Chondrocyte (in vitro differentiated cells): Measurements from ENCODE around the gene SCN2A. TPM values are rescaled to one million over a fixed set of nuclear protein-coding genes. Genes with fewer than 3 reads are reported as not detected.

ENCODE experiments used
- DNase-seq: peaks from one replicate; pipeline ENCODE4 v3.0.0; 2021; ENCODE audit warnings: mixed read lengths, low spot score
- H3K27ac Mint-ChIP-seq: one replicate; pipeline ENCODE4 v1.8.0; 2021; ENCODE audit warnings: mild to moderate bottlenecking, moderate library complexity, mixed read lengths; ENCODE audit not compliant: unreplicated experiment
- H3K27me3 Mint-ChIP-seq: 2 replicates; pipeline ENCODE4 v1.8.0; 2021; ENCODE audit warnings: low read depth, mixed read lengths
- H3K36me3 Mint-ChIP-seq: 2 replicates; pipeline ENCODE4 v1.8.0; 2021; ENCODE audit warnings: low read depth, mixed read lengths
- H3K4me1 Mint-ChIP-seq: 2 replicates; pipeline ENCODE4 v1.8.0; 2021; ENCODE audit warnings: low read depth, mild to moderate bottlenecking, mixed read lengths
- H3K4me3 Mint-ChIP-seq: one replicate; pipeline ENCODE4 v1.8.0; 2021; ENCODE audit warnings: mild to moderate bottlenecking, moderate library complexity, mixed read lengths; ENCODE audit not compliant: unreplicated experiment
- H3K9me3 Mint-ChIP-seq: 2 replicates; pipeline ENCODE4 v1.8.0; 2021; ENCODE audit warnings: low read depth, mixed read lengths
- CTCF ChIP-seq: fragments of 200-600 bp; sonication (generic); IDR thresholded peaks from 2 replicates; pipeline ENCODE4 v1.5.0; 2021; ENCODE audit warnings: antibody characterized with exemption, mild to moderate bottlenecking, moderate library complexity
- total RNA-seq: library from RNA; stranded (reverse); gene quantifications from 3 replicates; pipeline ENCODE4 v1.2.1, GENCODE V29; 2021

The SCN2A gene
- total RNA-seq, 1 donor from 2014 or later = 1.8 TPM

- H3K27ac Mint-ChIP-seq = no peak overlapping the region
- DNase-seq = no peak
- peaks cover 6% of the 10 kb centered on the region for H3K4me1 Mint-ChIP-seq
- no peak overlapping the region for H3K4me3 Mint-ChIP-seq
- H3K36me3 Mint-ChIP-seq = no peaks in the 10 kb centered on the region
- no peaks in the 10 kb centered on the region for H3K9me3 Mint-ChIP-seq
- H3K27me3 Mint-ChIP-seq = no peaks in the 10 kb centered on the region
- TF ChIP-seq CTCF = no peak
Observed at GRCh38 chr2:165273176-165273575, 34.0 kb downstream of the SCN2A start.

- H3K4me3 Mint-ChIP-seq = no peak overlapping the region
- DNase-seq = no peak
- H3K9me3 Mint-ChIP-seq = no peaks in the 10 kb centered on the region
- no peaks in the 10 kb centered on the region for H3K27me3 Mint-ChIP-seq
- H3K4me1 Mint-ChIP-seq = peaks cover 6% of the 10 kb centered on the region
- no peak overlapping the region for H3K27ac Mint-ChIP-seq
- no peak for TF ChIP-seq CTCF
- H3K36me3 Mint-ChIP-seq = no peaks in the 10 kb centered on the region
Observed at GRCh38 chr2:165274698-165275097, 35.5 kb downstream of the SCN2A start.

- Mint-ChIP-seq H3K9me3 (no peaks in the 10 kb centered on the region), H3K4me3 (no peak overlapping the region), H3K36me3 (no peaks in the 10 kb centered on the region), H3K27me3 (peaks cover 1% of the 10 kb centered on the region), H3K27ac (no peak overlapping the region), H3K4me1 (peaks cover 6% of the 10 kb centered on the region)
- DNase-seq = no peak
- TF ChIP-seq CTCF = no peak
Observed at GRCh38 chr2:165275932-165276331, 36.7 kb downstream of the SCN2A start.

GRCh38 chr2:165277295-165277694 lies 38.1 kb downstream of the SCN2A start:
- Mint-ChIP-seq H3K27ac (no peak overlapping the region), H3K27me3 (peaks cover 1% of the 10 kb centered on the region), H3K36me3 (no peaks in the 10 kb centered on the region), H3K9me3 (no peaks in the 10 kb centered on the region), H3K4me3 (no peak overlapping the region), H3K4me1 (peaks cover 6% of the 10 kb centered on the region)
- TF ChIP-seq CTCF = no peak
- no peak for DNase-seq

GRCh38 chr2:165277860-165278656 lies 38.8 kb downstream of the SCN2A start:
- no peak for TF ChIP-seq CTCF
- Mint-ChIP-seq H3K36me3 (no peaks in the 10 kb centered on the region), H3K4me3 (no peak overlapping the region), H3K27ac (no peak overlapping the region), H3K9me3 (no peaks in the 10 kb centered on the region), H3K4me1 (peaks cover 6% of the 10 kb centered on the region), H3K27me3 (peaks cover 1% of the 10 kb centered on the region)
- DNase-seq = no peak
